OCI-LY7 (cell line): ENCODE data around the gene TRMT1.
A peak's percentile ranks its signal among the peaks of the same experiment; 100 is the strongest.

ENCODE experiments used
- CTCF ChIP-seq: fragments of 200-600 bp; sonication (generic); conservative IDR thresholded peaks from 2 replicates; pipeline ENCODE4 v1.5.1; 2014; ENCODE audit warnings: mild to moderate bottlenecking, antibody characterized with exemption, low read length, moderate library complexity, mixed read lengths
- EZH2phosphoT487 ChIP-seq: fragments of 200-600 bp; sonication (generic); IDR thresholded peaks from 2 replicates; pipeline ENCODE4 v1.6.1; 2018; ENCODE audit warnings: low read depth, borderline replicate concordance, mild to moderate bottlenecking, mixed run types, antibody characterized with exemption, low read length, moderate library complexity, mixed read lengths

- TF ChIP-seq CTCF (peak; percentile 77), EZH2phosphoT487 (no peak)
These were observed 33.8 kb upstream of the TRMT1 start, which contains the start of the genes IER2 and STX10 for GRCh38 chr19:13150187-13150930.
